C4-2B (cell line): ENCODE measurements around the gene RNASE13.

Source experiments
- ZFX ChIP-seq: fragments of 450-650 bp; IDR thresholded peaks from 2 replicates; pipeline ENCODE4 v1.6.1; 2017
- TF ChIP-seq, protein P1 (sequence below): fragments of 450-650 bp; conservative IDR thresholded peaks from 2 replicates; pipeline ENCODE4 v1.5.1; 2017; ENCODE audit warnings: mild to moderate bottlenecking

DNA sequence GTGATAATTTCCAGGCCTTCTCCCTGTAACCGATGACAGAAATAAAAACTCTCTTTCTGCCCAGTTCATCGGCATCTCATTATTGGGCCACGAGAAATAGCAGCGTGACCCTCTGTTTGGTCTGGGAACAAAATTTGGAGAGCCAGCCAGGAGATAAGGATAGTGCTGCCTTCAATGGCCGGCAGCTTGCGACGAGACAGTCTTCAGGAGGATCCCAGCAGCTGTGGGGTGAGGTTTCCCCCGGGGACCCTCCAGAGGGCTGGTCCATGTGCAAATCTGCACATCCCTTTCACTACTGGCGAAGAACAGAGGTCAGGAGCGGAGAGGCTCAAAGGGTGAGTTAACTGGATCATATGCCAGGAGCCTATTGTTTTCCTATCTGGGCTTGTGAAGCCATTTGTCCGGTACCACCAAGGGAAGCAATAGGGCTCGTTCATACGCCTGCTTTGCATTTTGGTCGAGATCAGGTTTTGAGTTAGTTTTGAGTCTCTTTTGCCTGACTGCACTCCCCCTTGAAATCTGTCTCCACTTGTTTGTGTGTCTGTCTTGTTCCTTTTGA lies 30.7 kb downstream of the RNASE13 start:
- TF ChIP-seq, protein P1, sequence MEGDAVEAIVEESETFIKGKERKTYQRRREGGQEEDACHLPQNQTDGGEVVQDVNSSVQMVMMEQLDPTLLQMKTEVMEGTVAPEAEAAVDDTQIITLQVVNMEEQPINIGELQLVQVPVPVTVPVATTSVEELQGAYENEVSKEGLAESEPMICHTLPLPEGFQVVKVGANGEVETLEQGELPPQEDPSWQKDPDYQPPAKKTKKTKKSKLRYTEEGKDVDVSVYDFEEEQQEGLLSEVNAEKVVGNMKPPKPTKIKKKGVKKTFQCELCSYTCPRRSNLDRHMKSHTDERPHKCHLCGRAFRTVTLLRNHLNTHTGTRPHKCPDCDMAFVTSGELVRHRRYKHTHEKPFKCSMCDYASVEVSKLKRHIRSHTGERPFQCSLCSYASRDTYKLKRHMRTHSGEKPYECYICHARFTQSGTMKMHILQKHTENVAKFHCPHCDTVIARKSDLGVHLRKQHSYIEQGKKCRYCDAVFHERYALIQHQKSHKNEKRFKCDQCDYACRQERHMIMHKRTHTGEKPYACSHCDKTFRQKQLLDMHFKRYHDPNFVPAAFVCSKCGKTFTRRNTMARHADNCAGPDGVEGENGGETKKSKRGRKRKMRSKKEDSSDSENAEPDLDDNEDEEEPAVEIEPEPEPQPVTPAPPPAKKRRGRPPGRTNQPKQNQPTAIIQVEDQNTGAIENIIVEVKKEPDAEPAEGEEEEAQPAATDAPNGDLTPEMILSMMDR: no peak
- TF ChIP-seq ZFX: no peak
